HepG2 (cell line): ENCODE results near the gene DIPK1B.

Experiments
- EZH2 ChIP-seq: conservative IDR thresholded peaks from 2 replicates; pipeline ENCODE4 v1.6.1; 2012; ENCODE audit warnings: mild to moderate bottlenecking, low read depth, low read length, moderate library complexity
- ZNF274 ChIP-seq: sonication (generic); formaldehyde crosslinking; IDR thresholded peaks from 2 replicates; pipeline ENCODE4 v1.5.1; 2020; ENCODE audit warnings: mild to moderate bottlenecking, missing genetic modification reagents
- TF ChIP-seq, protein P1 (sequence below): sonication (generic); formaldehyde crosslinking; IDR thresholded peaks from 2 replicates; pipeline ENCODE4 v1.5.0; 2020; ENCODE audit warnings: mild to moderate bottlenecking, missing genetic modification reagents, moderate library complexity
- TF ChIP-seq, protein P2 (sequence below): IDR thresholded peaks from 2 replicates; pipeline ENCODE4 v1.6.1; 2016; ENCODE audit warnings: missing genetic modification reagents, missing compliant biosample characterization

DNA sequence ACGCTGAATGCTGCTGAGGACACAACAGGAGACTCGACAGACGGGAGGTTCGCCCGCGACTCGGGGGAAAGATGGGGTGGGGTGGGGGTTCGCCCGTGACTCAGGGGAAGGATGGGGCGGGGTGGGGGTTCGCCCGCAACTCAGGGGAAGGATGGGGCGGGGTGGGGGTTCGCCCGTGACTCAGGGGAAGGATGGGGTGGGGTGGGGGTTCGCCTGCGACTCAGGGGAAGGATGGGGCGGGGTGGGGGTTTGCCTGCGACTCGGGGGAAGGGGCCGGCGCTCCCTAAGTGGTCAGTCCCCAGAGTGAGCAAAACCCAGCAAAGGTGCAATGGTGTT is 33.8 kb downstream of the DIPK1B start:
- TF ChIP-seq, protein P1, sequence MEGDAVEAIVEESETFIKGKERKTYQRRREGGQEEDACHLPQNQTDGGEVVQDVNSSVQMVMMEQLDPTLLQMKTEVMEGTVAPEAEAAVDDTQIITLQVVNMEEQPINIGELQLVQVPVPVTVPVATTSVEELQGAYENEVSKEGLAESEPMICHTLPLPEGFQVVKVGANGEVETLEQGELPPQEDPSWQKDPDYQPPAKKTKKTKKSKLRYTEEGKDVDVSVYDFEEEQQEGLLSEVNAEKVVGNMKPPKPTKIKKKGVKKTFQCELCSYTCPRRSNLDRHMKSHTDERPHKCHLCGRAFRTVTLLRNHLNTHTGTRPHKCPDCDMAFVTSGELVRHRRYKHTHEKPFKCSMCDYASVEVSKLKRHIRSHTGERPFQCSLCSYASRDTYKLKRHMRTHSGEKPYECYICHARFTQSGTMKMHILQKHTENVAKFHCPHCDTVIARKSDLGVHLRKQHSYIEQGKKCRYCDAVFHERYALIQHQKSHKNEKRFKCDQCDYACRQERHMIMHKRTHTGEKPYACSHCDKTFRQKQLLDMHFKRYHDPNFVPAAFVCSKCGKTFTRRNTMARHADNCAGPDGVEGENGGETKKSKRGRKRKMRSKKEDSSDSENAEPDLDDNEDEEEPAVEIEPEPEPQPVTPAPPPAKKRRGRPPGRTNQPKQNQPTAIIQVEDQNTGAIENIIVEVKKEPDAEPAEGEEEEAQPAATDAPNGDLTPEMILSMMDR (CRISPR knock-in tag), result no peak
- TF ChIP-seq EZH2, result no peak
- TF ChIP-seq, protein P2, sequence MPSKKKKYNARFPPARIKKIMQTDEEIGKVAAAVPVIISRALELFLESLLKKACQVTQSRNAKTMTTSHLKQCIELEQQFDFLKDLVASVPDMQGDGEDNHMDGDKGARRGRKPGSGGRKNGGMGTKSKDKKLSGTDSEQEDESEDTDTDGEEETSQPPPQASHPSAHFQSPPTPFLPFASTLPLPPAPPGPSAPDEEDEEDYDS (CRISPR knock-in tag), result no peak
- TF ChIP-seq ZNF274 (CRISPR knock-in tag), result no peak
